Measurements from ENCODE around the gene ISLR.

ISLR gene

DNA sequence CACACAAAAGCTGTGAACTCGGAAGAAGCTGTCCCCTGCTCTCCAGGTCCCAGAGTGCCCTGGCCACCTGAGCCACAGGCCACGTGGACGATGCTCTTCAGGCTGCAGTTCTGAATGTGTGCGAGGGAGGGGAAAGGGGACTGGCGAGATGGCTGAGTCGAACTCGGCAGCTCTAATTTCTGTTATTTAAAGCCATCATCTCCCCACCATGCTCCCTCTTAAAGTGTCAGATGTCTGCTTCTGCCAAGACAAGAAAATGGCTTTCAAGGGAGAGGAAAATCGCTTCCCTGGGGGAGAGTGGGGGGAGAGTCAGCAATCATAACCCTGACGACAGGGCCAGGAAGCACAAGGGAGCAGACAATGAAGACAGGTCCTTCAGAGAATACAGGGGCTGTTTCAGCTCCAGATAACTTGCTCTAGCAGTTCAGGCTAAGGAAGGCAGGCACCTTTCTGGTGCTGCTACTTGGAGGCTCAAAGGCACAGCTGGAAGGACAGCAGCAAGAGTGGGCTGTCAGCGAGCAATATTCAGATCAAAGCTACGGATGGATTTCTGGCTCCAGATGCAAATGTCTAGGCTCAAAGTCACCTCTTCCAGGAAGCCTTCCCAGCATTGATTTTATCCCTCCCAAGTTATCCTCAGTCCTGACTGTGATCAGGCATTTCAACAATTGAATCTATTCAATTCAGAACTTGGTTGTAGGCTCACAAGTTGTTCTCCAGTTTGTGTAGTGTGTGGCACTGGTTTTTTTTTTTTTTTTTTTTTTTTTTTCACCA lies 47.2 kb downstream of the ISLR start:
- DNase-seq (ENCODE audit: low read depth): no peak
- TF ChIP-seq, protein P1, sequence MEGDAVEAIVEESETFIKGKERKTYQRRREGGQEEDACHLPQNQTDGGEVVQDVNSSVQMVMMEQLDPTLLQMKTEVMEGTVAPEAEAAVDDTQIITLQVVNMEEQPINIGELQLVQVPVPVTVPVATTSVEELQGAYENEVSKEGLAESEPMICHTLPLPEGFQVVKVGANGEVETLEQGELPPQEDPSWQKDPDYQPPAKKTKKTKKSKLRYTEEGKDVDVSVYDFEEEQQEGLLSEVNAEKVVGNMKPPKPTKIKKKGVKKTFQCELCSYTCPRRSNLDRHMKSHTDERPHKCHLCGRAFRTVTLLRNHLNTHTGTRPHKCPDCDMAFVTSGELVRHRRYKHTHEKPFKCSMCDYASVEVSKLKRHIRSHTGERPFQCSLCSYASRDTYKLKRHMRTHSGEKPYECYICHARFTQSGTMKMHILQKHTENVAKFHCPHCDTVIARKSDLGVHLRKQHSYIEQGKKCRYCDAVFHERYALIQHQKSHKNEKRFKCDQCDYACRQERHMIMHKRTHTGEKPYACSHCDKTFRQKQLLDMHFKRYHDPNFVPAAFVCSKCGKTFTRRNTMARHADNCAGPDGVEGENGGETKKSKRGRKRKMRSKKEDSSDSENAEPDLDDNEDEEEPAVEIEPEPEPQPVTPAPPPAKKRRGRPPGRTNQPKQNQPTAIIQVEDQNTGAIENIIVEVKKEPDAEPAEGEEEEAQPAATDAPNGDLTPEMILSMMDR (conservative IDR thresholded peaks at IDR 0.05; ENCODE audit: control insufficient read depth, insufficient read depth, low read depth, low read length): no peak

GRCh38 chr15:74221399-74222239 lies 48.1 kb downstream of the ISLR start:
- TF ChIP-seq, protein P1 (conservative IDR thresholded peaks at IDR 0.05; ENCODE audit: control insufficient read depth, insufficient read depth, low read depth, low read length): no peak
- no peak overlapping the region for H3K4me3 ChIP-seq (ENCODE audit: control insufficient read depth, low read depth, low read length)
- no peak for DNase-seq (ENCODE audit: low read depth)

More for the DNA sequence above, 47.2 kb downstream of the ISLR start:
- H3K4me3 ChIP-seq (ENCODE audit: control insufficient read depth, low read depth, low read length): no peak overlapping the region

DNA sequence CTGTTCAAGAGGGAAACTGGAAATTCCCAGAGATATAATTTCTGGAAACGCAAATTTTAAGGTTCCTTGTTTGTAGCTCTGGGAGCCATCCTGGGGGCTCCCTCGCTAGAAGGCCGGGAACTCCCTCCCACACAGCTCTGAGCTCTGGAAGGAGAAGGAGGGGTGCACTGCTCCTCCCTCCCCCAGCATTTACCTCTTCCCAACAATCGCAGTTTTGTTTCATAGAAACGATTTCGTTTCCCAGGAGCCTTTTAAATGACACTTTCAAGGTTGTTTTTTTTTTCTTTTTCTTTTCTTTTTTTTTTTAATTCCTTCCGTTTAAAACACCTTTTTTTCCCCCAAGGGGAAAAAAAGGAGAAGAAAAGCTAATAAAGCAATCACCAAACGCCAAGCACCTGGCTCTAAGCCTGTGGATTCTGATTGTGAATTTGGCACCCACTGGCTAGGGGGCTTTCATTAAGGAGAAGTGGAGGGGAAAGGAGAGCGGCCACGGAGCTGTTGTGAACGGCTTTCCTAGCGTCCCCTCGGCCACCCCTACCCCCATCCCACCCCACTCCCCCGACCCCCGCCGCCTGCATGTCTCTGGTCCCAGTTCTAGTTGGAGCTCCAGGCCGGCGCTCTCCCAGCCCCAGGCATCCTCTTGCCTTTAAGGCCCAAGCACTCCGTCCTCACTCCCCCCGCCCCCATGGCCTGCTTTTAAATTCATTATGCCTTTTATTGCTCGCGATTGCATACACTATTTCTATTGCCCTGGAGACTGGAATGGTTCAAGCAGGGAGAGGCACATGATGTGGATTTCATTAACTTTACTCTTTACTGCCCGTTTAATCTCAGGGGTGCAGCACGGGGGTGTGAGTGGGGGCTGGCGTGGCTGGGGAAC lies 49.0 kb downstream of the ISLR start:
- H3K4me3 ChIP-seq (ENCODE audit: control insufficient read depth, low read depth, low read length): no peak overlapping the region
- no peak for DNase-seq (ENCODE audit: low read depth)
- TF ChIP-seq, protein P1 (conservative IDR thresholded peaks at IDR 0.05; ENCODE audit: control insufficient read depth, insufficient read depth, low read depth, low read length): no peak

DNA sequence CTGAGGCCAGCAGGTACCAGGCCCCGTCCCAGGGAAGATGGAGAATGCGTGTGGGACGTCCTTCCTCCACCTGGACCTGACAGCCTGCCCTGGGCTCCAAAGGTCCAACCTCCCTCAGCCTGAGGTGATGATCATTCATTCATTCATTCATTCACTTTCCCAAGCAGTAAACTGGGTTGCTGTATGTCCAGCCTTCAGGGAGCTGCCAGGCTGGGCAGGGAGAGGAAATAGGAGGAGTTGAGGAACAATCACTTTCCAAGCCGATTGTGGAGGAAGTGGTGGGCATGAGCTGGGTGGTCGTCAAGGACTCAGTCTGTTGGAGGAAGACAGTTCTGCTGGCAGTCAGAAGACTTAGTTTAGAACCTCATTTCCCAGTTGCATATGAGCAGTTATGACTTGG lies 52.4 kb downstream of the ISLR start:
- no peak for DNase-seq (ENCODE audit: low read depth)
- H3K4me3 ChIP-seq (ENCODE audit: control insufficient read depth, low read depth, low read length): no peak overlapping the region
- TF ChIP-seq, protein P1 (conservative IDR thresholded peaks at IDR 0.05; ENCODE audit: control insufficient read depth, insufficient read depth, low read depth, low read length): no peak

All from fibroblast of mammary gland (primary cell).